ENCODE results near the gene CSTPP1.
"Not testable (repeated sequence)": the region's sequence is repeated elsewhere in the genome, so short reads cannot be mapped to it uniquely, and the experiment has no call there.

The CSTPP1 gene

GRCh38 chr11:46979358-46979757 lies 42.8 kb downstream of the CSTPP1 start:
- H3K4me1 ChIP-seq (ENCODE audit: control insufficient read depth in 1 of 2, insufficient read depth in 2 of 2, low read length in 2 of 2) = peaks cover 4 to 10% of the 10 kb centered on the region in 2 donors
- no peaks in the 10 kb centered on the region for H3K36me3 ChIP-seq (ENCODE audit: control insufficient read depth in 1 of 2, insufficient read depth in 2 of 2, low read length in 2 of 2)
- H3K9me3 ChIP-seq (ENCODE audit: control insufficient read depth in 1 of 2, low read length in 2 of 2) = no peaks in the 10 kb centered on the region
- no peaks in the 10 kb centered on the region for H3K27me3 ChIP-seq (ENCODE audit: low read depth, low read length)
- no peak overlapping the region for H3K4me3 ChIP-seq (ENCODE audit: low read depth in 1 of 2, low read length in 2 of 2)
- no peak overlapping the region for H3K27ac ChIP-seq (ENCODE audit: low read length)

GRCh38 chr11:46981436-46981835 lies 44.9 kb downstream of the CSTPP1 start:
- no peaks in the 10 kb centered on the region for H3K9me3 ChIP-seq (ENCODE audit: control insufficient read depth in 1 of 2, low read length in 2 of 2)
- H3K4me3 ChIP-seq (ENCODE audit: low read depth in 1 of 2, low read length in 2 of 2) = no peak overlapping the region
- H3K27ac ChIP-seq (ENCODE audit: low read length) = no peak overlapping the region
- no peaks in the 10 kb centered on the region for H3K36me3 ChIP-seq (ENCODE audit: control insufficient read depth in 1 of 2, insufficient read depth in 2 of 2, low read length in 2 of 2)
- H3K4me1 ChIP-seq (ENCODE audit: control insufficient read depth in 1 of 2, insufficient read depth in 2 of 2, low read length in 2 of 2) = peaks cover 4 to 14% of the 10 kb centered on the region in 2 donors
- no peaks in the 10 kb centered on the region for H3K27me3 ChIP-seq (ENCODE audit: low read depth, low read length)

- Histone ChIP-seq H3K27me3 (ENCODE audit: low read depth, low read length) (no peaks in the 10 kb centered on the region), H3K4me1 (ENCODE audit: control insufficient read depth in 1 of 2, insufficient read depth in 2 of 2, low read length in 2 of 2) (peaks cover 2 to 11% of the 10 kb centered on the region in 2 donors), H3K9me3 (ENCODE audit: control insufficient read depth in 1 of 2, low read length in 2 of 2) (no peaks in the 10 kb centered on the region), H3K36me3 (ENCODE audit: control insufficient read depth in 1 of 2, insufficient read depth in 2 of 2, low read length in 2 of 2) (peaks cover 4 to 6% of the 10 kb centered on the region in 2 donors), H3K4me3 (ENCODE audit: low read depth in 1 of 2, low read length in 2 of 2) (no peak overlapping the region), H3K27ac (ENCODE audit: low read length) (no peak overlapping the region)
Observed at GRCh38 chr11:46982797-46983452, 46.4 kb downstream of the CSTPP1 start.

- Histone ChIP-seq H3K9me3 (ENCODE audit: control insufficient read depth in 1 of 2, low read length in 2 of 2) (no peaks in the 10 kb centered on the region), H3K27ac (ENCODE audit: low read length) (no peak overlapping the region), H3K4me3 (ENCODE audit: low read depth in 1 of 2, low read length in 2 of 2) (no peak overlapping the region), H3K4me1 (ENCODE audit: control insufficient read depth in 1 of 2, insufficient read depth in 2 of 2, low read length in 2 of 2) (peaks cover 0 to 8% of the 10 kb centered on the region in 2 donors), H3K27me3 (ENCODE audit: low read depth, low read length) (no peaks in the 10 kb centered on the region), H3K36me3 (ENCODE audit: control insufficient read depth in 1 of 2, insufficient read depth in 2 of 2, low read length in 2 of 2) (peaks cover 4 to 6% of the 10 kb centered on the region in 2 donors)
Observed at GRCh38 chr11:46983598-46983997, 47.0 kb downstream of the CSTPP1 start.

GRCh38 chr11:46984548-46984947 lies 48.0 kb downstream of the CSTPP1 start:
- Histone ChIP-seq H3K36me3 (ENCODE audit: control insufficient read depth in 1 of 2, insufficient read depth in 2 of 2, low read length in 2 of 2) (peaks cover 4 to 6% of the 10 kb centered on the region in 2 donors), H3K4me3 (ENCODE audit: low read depth in 1 of 2, low read length in 2 of 2) (no peak overlapping the region), H3K9me3 (ENCODE audit: control insufficient read depth in 1 of 2, low read length in 2 of 2) (no peaks in the 10 kb centered on the region), H3K27me3 (ENCODE audit: low read depth, low read length) (no peaks in the 10 kb centered on the region), H3K27ac (ENCODE audit: low read length) (no peak overlapping the region), H3K4me1 (ENCODE audit: control insufficient read depth in 1 of 2, insufficient read depth in 2 of 2, low read length in 2 of 2) (peaks cover 0 to 8% of the 10 kb centered on the region in 2 donors)

GRCh38 chr11:46984987-46985386 lies 48.4 kb downstream of the CSTPP1 start:
- peaks cover 0 to 8% of the 10 kb centered on the region in 2 donors for H3K4me1 ChIP-seq (ENCODE audit: control insufficient read depth in 1 of 2, insufficient read depth in 2 of 2, low read length in 2 of 2)
- no peak overlapping the region for H3K4me3 ChIP-seq (ENCODE audit: low read depth in 1 of 2, low read length in 2 of 2)
- H3K9me3 ChIP-seq (ENCODE audit: control insufficient read depth in 1 of 2, low read length in 2 of 2) = no peaks in the 10 kb centered on the region
- H3K27me3 ChIP-seq (ENCODE audit: low read depth, low read length) = no peaks in the 10 kb centered on the region
- H3K27ac ChIP-seq (ENCODE audit: low read length) = no peak overlapping the region
- H3K36me3 ChIP-seq (ENCODE audit: control insufficient read depth in 1 of 2, insufficient read depth in 2 of 2, low read length in 2 of 2) = peaks cover 6 to 8% of the 10 kb centered on the region in 2 donors

- no peaks in the 10 kb centered on the region for H3K9me3 ChIP-seq (ENCODE audit: control insufficient read depth in 1 of 2, low read length in 2 of 2)
- H3K27me3 ChIP-seq (ENCODE audit: low read depth, low read length) = no peaks in the 10 kb centered on the region
- peaks cover 0 to 8% of the 10 kb centered on the region in 2 donors for H3K4me1 ChIP-seq (ENCODE audit: control insufficient read depth in 1 of 2, insufficient read depth in 2 of 2, low read length in 2 of 2)
- H3K36me3 ChIP-seq (ENCODE audit: control insufficient read depth in 1 of 2, insufficient read depth in 2 of 2, low read length in 2 of 2) = peaks cover 6 to 10% of the 10 kb centered on the region in 2 donors
- H3K27ac ChIP-seq (ENCODE audit: low read length) = no peak overlapping the region
- no peak overlapping the region for H3K4me3 ChIP-seq (ENCODE audit: low read depth in 1 of 2, low read length in 2 of 2)
Observed at GRCh38 chr11:46987183-46987582, 50.6 kb downstream of the CSTPP1 start.

GRCh38 chr11:46989810-46990487 lies 53.4 kb downstream of the CSTPP1 start:
- not testable (repeated sequence) for H3K4me1 ChIP-seq (ENCODE audit: control insufficient read depth in 1 of 2, insufficient read depth in 2 of 2, low read length in 2 of 2); H3K4me3 ChIP-seq (ENCODE audit: low read depth in 1 of 2, low read length in 2 of 2); H3K36me3 ChIP-seq (ENCODE audit: control insufficient read depth in 1 of 2, insufficient read depth in 2 of 2, low read length in 2 of 2); H3K9me3 ChIP-seq (ENCODE audit: control insufficient read depth in 1 of 2, low read length in 2 of 2); H3K27ac ChIP-seq (ENCODE audit: low read length); H3K27me3 ChIP-seq (ENCODE audit: low read depth, low read length)

GRCh38 chr11:46991391-46991790 lies 54.8 kb downstream of the CSTPP1 start:
- Histone ChIP-seq H3K4me3 (ENCODE audit: low read depth in 1 of 2, low read length in 2 of 2) (no peak overlapping the region), H3K36me3 (ENCODE audit: control insufficient read depth in 1 of 2, insufficient read depth in 2 of 2, low read length in 2 of 2) (peaks cover 6 to 10% of the 10 kb centered on the region in 2 donors), H3K27ac (ENCODE audit: low read length) (no peak overlapping the region), H3K9me3 (ENCODE audit: control insufficient read depth in 1 of 2, low read length in 2 of 2) (no peaks in the 10 kb centered on the region), H3K27me3 (ENCODE audit: low read depth, low read length) (no peaks in the 10 kb centered on the region), H3K4me1 (ENCODE audit: control insufficient read depth in 1 of 2, insufficient read depth in 2 of 2, low read length in 2 of 2) (no peaks in the 10 kb centered on the region)

- H3K27ac ChIP-seq (ENCODE audit: low read length); H3K4me1 ChIP-seq (ENCODE audit: control insufficient read depth in 1 of 2, insufficient read depth in 2 of 2, low read length in 2 of 2); H3K9me3 ChIP-seq (ENCODE audit: control insufficient read depth in 1 of 2, low read length in 2 of 2); H3K4me3 ChIP-seq (ENCODE audit: low read depth in 1 of 2, low read length in 2 of 2); H3K36me3 ChIP-seq (ENCODE audit: control insufficient read depth in 1 of 2, insufficient read depth in 2 of 2, low read length in 2 of 2); H3K27me3 ChIP-seq (ENCODE audit: low read depth, low read length): not testable (repeated sequence)
Observed at GRCh38 chr11:46992386-46992785, 55.8 kb downstream of the CSTPP1 start.

- H3K4me1 ChIP-seq (ENCODE audit: control insufficient read depth in 1 of 2, insufficient read depth in 2 of 2, low read length in 2 of 2) = peaks cover under 1 to 14% of the 10 kb centered on the region in 2 donors
- not testable (repeated sequence) for H3K9me3 ChIP-seq (ENCODE audit: control insufficient read depth in 1 of 2, low read length in 2 of 2); H3K27ac ChIP-seq (ENCODE audit: low read length); H3K36me3 ChIP-seq (ENCODE audit: control insufficient read depth in 1 of 2, insufficient read depth in 2 of 2, low read length in 2 of 2); H3K27me3 ChIP-seq (ENCODE audit: low read depth, low read length); H3K4me3 ChIP-seq (ENCODE audit: low read depth in 1 of 2, low read length in 2 of 2)
Observed at GRCh38 chr11:46997796-46998195, 61.2 kb downstream of the CSTPP1 start.

All from muscle layer of duodenum (tissue), 2 donors.